ENCODE results near the gene SEC23A.
"Not testable (repeated sequence)": the region's sequence is repeated elsewhere in the genome, so short reads cannot be mapped to it uniquely, and the experiment has no call there.

- TF ChIP-seq CTCF (IDR thresholded peaks at IDR 0.05); NR2C2 (CRISPR knock-in tag; IDR thresholded peaks at IDR 0.05); ESRRA (CRISPR knock-in tag; IDR thresholded peaks at IDR 0.05; ENCODE audit: borderline replicate concordance); CREB1 (CRISPR knock-in tag; IDR thresholded peaks at IDR 0.05): not testable (repeated sequence)
Measured at GRCh38 chr14:39017096-39018016, 85.7 kb downstream of the SEC23A start.

All from WTC11 (cell line).